NCI-H748 treated with DMSO at 0.1 percent for 48 hours (cell line): ENCODE measurements around the gene RUFY3.
"Not testable (repeated sequence)": the region's sequence is repeated elsewhere in the genome, so short reads cannot be mapped to it uniquely, and the experiment has no call there.

Source experiments
- DNase-seq: peaks from one replicate; lab custom pipeline; 2025; lab: John Stamatoyannopoulos, UW

Gene RUFY3

DNA sequence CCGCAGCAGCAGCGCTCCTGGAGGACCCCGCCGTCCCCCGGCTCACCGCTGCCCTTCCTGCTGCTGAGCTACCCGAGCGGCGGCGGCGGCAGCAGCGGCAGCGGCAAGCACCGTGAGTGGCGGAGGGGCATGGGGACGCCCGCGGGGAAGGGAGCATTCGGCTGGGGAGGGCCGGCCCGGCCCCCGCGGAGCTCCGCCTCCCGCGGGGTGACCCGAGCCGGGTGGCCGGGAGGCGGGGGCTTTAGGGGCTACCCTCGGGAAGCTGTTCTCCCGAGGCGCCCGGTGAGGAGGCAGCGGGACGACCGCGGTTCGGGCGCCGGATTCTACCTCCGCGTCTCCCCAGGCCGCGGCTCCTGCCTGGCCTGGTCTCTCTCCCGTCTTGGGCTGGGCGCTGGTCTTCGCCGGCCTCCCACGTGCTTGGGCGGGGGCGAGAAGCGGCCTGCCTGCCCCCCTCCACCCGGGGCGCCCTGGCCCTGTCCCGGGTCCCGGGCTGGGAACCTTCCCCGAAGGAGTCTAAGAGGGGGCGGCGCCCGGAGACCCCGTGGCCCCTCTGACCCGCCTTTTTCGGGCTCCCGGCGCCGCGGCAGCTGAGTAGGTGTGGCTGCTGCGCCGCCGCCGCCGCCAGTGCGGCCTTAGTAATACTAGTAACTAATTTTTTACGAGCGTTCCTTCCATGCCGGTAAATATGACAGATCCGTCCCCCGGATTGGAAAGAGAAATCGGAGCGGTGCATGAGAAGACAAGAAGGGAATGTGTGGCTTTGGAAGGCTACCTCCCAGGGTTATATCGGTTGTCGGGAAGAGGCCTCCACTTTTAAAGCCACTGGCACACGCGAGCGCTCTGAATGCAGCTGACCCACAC, 16.4 kb upstream of the RUFY3 start:
- peak; percentile 28 for DNase-seq

DNA sequence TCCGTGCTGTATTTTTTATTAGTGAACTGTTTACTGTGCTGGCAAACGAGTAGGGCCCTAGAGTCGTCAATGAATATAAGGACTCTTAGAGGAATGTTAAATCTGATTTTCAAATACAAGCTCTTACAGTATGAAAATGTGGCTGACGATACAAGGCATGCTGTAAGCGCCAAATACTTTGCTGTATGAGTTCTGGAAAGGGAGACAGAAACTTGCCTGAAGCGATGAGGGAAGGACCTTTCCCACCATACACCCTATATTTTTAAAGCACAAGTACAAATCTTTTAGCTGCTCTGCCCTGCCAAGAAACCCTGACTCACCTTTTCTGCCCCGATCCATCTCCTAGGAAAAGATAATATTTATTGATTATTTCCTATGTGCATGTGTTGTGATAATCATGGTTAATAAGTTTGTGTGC, 15.7 kb upstream of the RUFY3 start:
- DNase-seq = no peak

DNA sequence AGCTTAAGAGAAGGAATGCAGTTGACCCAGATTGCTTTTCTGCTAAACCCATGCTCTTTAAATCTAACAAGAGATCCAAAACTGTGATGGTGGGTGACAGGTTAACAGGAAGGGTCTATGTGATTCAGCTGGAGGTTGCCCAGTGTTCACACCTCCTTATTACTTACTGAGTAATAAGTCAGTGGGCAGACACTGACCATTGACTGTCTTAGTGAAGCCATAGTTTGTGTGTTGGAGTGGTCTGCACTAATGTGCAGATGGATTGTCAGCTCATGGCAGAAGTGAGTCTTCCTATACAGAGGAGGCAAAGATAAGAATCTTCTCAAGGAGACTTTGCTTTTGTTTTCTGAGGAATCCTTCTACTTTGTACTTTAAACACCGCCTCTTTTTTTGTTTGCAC, 15.2 kb upstream of the RUFY3 start:
- DNase-seq = no peak

DNA sequence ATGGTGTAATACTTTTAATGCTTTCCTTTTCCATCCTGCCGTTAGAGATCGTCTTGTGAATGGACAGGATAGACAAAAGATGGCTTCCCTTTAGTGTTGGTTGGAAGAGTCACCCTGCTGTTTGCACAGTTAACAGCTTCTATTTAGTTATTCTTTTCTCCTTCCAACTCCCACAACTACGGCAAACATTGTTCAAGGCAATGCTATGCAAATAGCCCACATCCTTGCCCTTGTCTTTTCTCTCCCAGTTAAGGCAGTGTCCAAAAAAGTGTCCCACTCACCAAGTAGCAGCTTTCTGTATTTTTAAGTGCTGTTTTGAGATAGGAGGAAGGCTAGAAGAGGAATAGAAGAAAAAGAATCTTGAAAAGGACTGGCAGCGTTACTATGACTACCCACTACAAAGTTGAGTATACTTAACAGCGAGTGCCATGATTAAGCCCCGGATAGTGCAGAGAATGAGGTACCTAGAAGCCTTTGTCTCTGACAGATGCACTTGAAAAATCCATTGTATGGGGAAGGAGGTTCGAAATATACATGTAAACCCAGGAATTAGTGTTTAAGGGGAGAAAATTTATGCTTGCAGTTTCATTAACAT, 12.1 kb upstream of the RUFY3 start:
- peak; percentile 21 for DNase-seq

DNA sequence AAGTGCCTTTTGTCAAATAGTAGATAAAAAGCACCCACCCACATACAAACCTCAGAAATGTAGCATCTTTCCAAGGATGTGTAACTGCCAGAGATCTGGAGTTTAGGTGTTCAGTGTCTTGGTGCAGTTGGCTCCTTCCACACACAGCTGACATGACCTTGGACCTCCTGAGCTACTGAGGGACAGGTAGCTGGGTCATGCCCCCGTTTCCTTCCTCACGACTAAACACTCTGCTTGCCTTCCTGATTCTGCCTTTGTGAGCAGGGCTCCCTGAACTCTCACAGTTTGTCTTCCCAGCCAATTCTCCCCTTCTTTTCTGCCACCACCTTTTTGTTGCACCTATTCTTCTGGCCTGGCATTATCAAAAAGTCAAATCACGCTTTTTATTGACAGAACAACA, 10.2 kb upstream of the RUFY3 start:
- DNase-seq = no peak

DNA sequence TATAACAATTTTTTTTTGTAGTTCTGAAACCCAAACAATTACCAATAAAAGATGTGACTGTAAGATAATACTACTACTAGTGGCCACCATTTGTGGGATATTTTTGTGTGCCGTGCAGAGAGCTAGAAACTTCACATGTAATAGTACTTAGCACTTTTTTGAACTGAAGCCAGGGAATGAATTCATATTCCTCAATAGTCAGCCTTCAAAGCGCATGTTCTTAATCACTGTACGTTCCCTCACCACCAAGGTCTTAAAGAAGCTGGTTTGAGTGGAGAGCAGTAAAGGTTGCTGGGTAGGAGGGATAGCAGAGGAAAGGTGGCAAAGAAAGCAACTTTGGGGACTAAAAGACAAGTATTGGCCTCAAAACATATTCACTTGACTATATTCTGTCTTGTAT, 9.6 kb upstream of the RUFY3 start:
- DNase-seq = no peak

DNA sequence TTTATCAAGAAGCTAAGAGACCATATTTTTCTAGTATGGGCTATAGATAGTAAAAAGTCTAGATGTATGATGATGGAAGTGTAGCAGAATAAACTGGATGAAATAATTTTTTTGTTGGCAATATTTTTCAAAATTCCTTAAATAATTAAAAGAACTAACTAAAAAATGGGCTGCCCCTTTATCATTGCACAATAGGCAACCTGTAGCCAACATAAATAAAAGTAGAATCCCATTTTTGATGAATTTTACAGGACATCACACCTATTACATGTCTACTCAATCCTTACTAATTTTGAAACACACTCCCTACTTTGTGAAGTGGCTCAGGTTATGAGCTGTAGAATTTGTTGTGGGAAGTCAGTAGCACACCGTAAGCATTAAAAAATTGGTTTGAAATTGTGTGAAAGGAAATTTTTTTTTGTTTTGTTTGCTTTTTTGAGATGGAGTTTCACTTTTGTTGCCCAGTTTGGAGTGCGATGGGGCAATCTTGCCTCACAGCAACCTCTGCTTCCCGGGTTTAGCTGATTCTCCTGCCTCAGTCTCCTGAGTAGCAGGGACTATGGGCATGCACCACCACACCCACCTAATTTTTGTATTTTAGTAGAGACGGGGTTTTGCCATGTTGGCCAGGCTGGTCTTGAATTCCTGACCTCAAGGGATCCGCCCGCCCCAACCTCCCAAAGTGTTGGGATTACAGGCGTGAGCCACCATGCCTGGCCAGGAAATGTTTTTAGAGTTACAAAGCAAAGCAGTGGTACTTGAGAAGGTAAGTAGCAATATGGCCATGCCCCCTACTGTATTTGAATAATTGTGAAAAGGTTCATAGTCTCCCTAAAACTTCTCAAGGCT, 8.9 kb upstream of the RUFY3 start:
- no peak for DNase-seq

DNA sequence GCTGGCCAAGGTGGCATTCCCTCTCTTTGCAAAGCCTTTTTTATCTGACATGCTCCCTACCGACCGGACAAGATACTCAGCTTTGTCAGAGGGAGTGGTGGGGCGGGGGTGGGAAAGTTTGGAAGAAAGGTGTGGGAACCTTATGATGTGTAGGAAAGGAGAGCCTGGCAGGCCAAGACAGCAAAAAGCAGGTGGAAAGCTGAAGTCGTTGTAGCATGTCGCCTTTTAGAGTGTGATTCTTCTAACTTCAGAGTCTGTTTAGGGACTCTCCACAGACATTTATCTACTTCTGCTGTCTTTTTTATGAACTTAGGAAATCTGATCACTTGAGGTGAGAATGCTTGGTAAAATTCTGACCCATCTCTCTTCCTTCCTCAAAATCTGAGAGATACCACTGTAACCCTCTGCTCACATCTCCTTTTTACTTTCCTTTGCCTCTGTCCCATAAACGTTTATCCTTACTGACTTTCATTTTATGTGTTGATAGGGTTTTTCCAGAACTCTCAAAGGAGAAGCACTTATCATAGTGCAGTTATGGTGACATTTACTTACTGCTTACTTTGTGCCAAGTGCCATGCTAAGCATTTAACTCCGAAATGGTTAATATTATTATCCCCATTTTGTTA, 8.2 kb upstream of the RUFY3 start:
- no peak for DNase-seq

DNA sequence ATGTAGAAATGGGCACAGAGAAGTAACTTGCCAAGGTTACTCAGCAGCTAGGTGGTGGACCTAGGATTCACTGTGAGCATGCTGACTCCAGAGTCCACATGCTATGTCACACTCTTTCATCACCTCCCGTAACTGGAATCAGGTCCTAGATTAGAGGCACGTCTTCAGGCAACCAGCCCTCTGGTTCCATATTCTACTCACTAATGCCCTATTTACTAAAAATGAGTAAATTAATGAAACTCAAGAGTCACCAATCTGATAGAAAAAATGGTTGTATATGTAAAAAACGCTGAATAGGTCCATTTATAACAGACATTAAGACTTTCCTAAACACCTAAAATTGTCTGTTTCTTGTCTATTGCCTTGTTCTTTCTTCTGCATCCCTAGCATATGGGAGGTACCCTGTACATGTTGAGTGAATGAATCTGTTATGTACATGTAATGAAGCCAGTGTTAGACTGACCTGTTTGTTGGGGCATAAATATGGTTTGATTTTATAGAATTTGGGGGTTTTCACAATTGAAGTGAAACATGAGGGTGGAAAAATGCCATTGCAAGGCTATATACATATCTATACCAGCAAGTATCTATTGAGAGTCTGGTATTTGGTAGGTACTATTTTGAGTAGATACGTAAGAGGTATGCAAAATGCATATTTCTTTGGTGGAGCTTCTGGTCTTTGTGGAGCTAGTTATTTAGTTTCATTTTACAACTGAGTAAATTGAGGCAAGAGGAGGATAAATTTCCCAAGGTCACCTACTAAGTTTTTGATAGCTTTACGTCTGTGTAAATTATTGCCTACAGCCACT, 7.5 kb upstream of the RUFY3 start:
- no peak for DNase-seq

DNA sequence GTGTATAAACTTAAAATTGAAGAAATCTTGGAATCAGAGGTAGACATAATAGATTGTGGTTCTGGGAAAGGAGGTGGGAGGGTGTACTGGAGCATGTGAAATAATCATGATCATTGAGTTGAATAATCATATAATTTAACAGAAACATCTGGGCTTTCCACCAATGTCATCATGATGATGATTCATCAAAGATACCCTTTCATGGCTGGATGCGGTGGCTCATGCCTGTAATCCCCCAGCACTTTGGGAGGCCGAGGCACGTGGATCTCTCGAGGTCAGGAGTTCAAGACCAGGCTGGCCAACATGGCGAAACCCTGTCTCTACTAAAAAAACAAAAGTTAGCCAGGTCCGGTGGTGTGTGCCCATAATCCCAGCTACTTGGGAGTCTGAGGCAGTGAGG, 6.7 kb upstream of the RUFY3 start:
- no peak for DNase-seq

DNA sequence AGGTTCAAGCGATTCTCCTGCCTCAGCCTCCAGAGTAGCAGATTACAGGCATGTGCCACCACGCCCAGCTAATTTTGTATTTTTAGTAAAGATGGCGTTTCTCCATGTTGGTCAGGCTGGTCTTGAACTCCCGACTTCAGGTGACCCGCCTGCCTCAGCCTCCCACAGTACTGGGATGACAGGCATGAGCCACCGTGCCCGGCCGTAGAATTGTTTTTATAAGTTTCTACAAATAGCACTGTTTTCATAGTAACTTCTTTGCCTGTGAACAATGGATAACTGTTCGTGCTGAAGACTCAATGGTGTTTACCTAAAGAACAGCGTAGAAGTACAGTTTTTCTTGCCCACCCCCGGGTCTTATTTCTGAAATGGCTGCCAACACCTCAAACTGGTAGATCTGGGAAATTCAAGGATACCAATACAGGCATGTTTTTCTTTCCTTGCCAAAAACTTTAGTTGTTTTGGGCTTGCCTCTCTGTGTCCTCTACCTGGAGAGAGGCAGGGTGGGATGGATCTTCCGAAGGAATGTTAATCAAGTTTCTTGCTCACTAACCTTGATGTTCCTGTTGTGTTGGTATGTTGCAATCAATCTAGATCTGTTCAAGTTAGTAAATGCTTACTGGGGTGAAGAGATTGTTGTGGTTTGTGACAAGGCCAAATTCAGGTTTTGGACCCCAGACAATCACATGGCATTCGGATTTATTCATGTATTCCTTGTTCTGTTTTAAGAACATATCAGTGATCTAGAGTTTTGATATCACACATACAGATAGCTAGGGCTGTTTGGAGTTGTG, 2.8 kb upstream of the RUFY3 start:
- no peak for DNase-seq

DNA sequence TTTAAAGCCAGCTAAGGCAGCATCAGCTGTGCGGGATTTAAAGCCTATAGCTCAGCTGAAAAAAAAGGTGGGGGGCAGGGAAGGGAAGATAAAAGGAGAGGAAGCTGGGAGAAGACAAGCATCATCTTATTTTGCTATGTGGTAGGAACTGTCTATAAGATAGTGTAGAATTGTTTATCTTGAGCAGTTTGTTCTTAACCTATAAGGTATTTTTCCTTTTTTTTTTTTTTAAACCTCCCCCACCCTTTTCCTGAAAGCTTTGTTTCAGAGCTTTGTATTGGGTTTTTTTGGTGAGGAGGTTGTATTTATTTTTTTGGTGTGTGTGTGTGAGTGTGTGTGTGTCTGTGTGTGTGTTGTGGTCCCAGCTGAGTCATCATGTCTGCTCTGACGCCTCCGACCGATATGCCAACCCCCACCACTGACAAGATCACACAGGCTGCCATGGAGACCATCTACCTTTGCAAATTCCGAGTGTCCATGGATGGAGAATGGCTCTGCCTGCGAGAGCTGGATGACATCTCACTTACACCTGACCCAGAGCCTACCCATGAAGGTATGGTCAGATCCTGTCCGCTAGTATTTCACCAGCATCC, 531 bp downstream of the RUFY3 start:
- peak; percentile 33 for DNase-seq

DNA sequence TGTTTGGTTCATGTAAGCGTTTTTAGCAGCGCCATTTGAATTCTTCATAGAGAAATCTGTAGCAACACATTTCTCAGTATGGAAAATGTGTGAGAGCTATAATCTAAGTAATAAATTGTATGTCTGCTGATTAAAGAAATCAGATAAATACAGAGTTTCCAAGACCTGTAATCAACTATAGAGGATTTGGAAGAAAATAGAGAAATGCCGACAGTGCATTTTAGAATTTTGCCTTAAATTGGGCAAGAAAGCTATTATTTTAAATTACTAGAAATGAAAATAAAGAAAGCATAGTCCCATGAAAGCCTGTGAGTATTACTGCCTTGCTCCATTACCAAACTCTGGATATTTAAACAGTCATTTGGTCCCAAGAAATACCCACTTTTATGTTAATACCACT, 2.7 kb downstream of the RUFY3 start:
- no peak for DNase-seq

DNA sequence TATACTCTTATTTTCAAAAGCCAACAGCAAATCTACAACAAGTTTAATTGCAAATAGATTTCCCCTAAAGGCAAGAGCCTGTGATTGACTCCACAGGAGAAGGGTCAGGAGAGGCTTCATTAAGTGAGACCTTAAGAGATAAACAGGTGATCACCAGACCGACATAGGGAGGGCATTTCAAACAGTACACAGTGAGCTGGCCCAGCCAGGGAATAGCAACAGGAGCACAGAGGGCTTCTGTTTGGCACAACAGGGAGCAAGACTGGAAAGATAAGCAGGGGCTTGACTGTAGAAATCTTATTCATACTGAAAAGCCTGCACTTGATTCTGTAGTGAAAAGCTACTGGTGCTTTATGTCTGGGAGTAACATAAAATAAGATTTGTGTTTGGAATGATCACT, 3.9 kb downstream of the RUFY3 start:
- no peak for DNase-seq

DNA sequence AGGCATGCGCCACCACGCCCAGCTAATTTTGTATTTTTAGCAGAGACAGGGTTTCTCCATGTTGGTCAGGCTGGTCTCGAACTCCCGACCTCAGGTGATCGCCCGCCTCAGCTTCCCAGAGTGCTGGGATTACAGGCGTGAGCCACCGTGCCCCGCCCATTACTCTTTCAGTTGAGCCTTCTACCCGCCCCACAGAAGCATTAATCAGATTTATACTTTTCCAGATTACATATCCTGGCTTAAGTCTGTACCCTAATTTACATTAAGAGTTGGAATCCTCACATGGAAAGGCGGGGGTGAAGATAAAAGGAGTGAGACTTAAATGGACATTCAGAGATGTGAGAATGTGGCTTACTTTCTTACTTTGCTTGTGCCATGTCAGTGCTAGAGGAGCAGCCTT, 4.8 kb downstream of the RUFY3 start:
- not testable (repeated sequence) for DNase-seq

DNA sequence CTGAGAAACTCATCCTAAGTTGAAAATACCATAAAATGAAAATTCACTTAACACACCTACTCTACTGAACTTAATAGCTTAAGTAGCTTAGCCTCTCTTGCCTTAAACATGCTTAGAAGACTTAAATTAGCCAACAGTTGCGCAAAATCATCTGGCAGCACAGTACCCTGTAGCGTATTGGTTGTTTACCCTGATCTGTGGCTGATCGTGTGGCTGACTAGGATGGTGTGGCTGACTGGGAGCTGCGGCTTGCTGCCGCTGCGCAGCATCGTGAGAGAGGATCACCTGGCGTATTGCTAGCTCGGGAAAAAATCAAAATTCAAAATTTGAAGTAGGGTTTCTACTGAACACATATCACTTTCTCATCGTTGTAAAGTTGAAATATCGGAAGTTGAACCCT, 6.3 kb downstream of the RUFY3 start:
- DNase-seq = no peak

DNA sequence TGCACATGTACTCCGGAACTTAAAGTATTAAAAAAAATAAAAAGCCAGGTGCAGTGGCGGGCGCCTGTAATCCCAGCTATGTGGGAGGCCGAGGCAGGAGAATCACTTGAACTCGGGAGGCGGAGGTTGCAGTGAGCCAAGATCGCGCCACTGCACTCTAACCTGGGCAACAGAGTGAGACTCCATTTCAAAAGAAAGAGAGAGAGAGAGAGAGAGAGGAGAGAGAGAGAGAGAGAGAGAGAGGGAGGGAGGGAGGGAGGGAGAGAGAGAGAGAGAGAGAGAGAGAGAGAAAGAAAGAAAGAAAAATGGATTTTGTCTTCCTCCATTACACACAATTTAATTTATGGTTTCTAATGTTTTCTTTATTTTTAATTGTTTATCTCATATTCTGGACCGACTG, 11.1 kb downstream of the RUFY3 start:
- not testable (repeated sequence) for DNase-seq

DNA sequence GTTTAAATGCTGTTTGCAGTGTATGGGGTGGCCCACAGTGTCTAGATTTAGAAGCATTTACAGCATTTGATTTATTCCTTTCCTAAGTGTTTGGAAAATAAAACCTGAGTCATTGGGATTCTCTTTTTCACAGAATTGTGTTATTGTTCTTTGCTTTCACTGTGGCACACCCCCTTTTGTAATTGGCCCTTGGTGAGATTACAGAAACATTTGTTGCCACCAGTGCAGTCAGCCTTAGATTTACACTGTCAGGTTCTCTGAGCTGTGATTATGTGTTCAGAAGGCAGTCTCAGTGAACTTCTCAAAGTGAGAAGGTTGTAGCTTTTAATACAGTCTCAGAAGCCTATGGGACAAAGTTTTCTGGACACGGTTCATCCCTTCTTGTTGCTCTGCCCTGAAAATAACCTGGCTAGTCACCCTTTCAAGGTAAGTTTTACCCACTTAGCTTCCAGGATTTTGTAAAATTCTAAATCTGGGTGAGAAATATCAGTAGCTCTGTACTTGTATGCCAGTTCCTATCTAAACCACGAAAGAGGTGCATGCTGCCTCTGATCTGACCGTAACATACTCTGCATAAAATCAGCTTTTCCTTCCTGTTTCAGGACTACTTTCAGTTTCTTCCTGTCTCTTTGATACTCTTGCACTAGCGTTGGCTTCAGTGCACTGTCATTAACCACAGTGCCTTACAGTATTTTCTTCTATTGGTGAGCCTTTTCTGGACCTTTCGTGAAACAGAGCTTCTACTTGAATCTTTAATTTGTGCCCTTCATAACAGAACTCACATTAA, 12.6 kb downstream of the RUFY3 start:
- DNase-seq = no peak

DNA sequence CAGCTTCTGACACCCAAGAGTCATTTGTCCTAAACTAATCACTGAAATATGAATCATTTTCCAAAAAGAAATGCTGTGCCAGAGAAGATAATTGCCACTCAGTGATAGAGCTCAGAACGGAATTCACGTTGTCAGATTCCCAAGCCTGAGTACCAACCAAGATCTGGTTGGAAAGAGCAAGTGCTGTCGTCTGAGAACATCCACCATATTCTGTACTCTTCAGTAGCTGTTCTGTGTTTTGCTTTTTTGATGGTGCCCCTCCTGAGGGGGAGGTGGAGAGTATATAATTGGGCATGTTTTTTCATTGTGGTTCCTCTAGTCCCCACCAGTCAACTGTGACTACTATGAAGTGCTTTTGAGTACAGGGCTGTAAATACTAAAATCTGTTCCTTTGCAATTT, 13.2 kb downstream of the RUFY3 start:
- no peak for DNase-seq

DNA sequence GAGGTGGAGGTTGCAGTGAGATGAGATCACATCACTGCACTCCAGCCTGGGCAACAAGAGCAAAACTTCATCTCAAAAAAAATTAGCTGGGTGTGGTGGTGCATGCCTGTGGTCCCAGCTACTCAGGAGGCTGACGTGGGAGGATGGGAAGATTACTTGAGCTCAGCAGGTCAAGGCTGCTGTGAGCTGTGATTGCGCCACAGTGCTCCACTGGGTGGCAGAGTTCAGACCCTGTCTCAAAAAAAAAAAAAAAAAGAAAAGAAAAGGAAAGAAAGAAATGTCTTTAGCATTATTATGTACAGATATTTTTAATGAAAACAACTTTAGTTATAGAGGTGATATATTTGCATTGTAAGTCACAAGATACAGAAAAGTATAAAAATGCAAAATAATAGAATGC, 14.2 kb downstream of the RUFY3 start:
- not testable (repeated sequence) for DNase-seq
